ENCODE measurements around the gene FIGNL2.

FIGNL2 gene

DNA sequence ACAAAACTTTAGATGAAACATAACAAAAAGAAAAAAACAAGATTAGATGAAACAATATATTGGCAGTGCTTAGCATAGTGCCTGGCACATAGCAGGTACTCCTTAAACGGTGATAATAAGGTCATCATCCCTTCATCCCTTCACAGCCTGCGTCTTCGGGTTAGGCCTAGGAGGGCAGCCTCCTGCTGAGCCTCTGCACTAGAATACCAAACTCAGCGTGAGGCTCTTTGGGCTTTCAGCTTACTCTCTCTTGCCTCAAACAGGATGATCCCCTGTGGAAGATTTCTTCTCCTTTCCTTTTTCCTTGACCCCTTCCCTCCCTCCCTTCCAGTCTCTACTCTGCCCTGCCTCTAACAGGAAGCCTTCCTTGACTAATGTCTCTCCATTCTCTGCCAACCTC lies 14.4 kb upstream of the FIGNL2 start:
- in situ Hi-C loops (cut with HindIII; ENCODE audit: low sequenced_read_pairs): no loop called here

DNA sequence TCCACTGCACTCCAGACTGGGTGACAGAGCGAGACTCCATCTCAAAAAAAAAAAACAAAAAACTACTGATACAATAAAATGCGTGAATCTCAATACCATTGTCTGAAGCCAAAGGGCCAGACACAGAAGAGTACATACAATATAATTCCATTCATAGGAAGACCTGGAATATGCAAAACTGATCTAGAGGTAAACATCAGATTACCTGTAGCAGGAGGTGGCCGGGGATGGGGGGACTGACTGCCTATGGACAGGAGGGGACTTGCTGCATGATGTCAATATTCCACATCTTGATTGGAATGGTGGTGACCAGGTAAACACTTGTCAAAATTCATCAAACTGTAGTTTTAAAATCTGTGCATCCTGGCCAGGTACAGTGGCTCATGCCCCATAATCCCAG lies 12.5 kb upstream of the FIGNL2 start:
- in situ Hi-C loops (cut with HindIII; ENCODE audit: low sequenced_read_pairs): no loop called here

DNA sequence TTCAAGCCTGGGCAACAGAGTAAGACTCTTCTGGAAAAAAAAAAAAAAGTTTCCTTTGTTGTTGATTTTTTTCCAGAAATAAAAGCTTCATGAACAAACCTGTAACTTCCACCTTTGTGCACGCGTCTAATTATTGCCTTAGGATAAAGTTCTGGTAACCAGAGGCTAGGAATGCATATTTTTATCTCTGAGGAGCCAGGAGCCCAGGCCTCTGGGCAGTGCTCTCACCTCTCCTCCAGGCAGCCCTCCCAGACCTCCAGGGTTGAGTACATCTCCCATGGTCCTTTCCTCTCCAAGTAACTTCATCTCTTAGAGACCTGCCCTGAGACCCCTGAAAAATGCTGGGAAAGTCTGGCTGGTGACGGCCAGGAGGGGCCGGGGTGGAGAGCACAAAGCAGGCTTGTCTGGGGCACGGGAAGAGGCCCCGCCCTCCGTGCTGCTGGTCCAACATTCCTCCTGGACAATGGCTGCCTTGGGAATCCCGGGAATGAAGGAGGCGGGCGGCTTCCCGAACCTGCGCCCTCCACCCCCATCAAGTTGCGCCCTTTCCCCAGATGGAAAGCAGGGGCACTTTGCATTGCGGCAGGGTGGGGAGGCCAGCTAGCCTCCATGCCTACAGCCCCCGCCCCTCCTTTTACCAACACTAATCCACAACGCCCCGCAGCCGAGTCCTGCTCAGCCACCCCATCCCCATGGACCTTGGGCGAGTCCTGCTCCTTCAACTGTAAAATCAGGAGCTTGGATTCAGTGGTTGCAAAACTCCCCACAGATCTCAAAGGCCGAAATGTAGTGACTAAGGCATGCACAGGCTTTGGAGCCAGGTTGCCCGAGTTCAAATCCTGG lies 7.3 kb upstream of the FIGNL2 start:
- in situ Hi-C loops (cut with HindIII; ENCODE audit: low sequenced_read_pairs): loop anchor here (10.0 kb wide), 1 partner anchor 61 kb away; no protein-coding TSS in a partner anchor

DNA sequence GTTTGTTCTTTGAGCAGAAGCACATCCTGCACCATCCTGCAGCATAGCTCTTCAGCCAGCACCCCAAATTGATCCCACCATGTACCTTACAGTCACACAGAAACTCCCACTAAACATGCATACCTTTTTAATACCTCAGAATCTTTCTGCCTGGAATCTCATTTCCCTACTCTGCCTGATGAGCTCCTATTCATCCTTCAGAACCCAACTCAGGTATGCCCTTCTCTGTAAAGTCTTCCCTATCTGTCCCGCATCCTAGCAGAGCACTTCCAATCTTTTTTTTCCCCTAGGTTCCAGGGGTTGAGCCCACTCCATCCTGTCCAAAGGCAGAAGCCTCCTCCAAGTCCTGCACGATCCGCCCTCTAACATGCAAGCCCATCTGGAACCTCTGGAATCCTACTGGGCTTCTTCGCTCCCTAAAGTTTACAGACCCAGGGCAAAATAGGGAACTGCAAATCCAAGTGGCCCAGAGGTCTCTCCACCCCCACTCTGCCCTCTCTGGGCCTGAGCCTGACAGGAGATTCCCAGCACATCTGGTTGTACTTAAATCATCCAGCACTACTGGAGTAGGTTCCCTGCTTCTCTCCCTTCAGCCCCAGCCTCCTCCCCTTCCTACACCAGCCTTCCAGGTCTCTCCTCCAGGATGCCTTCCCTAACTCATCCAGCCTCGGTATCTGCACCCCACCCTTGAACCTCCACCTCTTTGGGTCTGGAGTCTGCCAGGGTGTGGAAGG lies 4.1 kb upstream of the FIGNL2 start:
- in situ Hi-C loops (cut with HindIII; ENCODE audit: low sequenced_read_pairs): loop anchor here (10.0 kb wide), 1 partner anchor 58 kb away; no protein-coding TSS in a partner anchor

DNA sequence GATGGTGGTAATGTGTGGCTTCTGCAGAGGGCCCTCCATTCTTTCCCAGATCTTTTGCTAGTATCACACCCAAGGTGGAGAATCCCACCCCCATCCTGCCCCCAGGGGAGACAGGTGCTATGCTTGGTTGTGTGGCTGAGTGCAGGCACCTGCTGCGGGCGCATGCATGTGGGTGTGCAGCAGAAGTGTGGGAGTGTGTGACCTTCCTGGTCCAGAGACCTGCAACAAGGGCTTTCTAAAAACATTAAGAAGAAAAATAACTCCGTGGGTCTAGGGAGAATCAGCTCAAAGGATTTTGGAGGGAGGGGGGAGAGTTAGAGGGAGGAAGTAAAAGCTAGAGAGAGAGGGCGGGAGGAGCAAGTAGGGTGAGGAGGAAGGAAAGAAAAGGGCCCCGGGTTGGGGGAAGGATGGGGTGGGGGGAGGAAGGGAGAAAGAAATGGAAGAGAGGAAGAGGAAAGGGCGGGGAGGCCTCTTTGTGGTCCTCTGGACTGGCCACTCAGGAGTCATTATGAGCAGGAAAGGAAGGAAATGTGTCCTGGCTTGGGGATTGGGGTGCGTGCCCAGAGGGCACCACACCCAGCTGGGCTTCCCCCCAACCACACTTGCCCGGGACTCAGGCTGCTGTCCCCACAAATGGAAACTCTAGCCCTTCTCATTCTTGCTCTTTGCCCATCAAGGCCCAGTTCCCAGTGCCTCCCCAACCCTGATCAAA lies 3.1 kb upstream of the FIGNL2 start:
- in situ Hi-C loops (cut with HindIII; ENCODE audit: low sequenced_read_pairs): loop anchor here (10.0 kb wide), 1 partner anchor 57 kb away; no protein-coding TSS in a partner anchor

DNA sequence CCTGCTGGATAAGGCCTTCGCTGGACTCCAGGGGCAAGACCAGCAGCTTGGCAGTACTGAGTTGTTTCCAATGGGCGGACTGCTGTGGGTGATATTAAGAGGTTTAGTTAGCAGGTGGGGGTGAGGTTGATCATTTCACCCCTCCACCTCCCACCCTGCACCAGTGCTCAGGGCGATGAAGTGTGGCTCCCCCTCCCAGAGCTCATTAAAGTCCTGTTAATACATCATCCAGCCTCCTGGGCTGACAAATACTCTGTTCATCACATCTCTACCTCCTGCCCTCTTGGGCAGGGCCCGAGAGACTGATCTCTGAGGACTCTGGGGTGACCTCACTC lies 2.4 kb upstream of the FIGNL2 start:
- in situ Hi-C loops (cut with HindIII; ENCODE audit: low sequenced_read_pairs): loop anchor here (10.0 kb wide), 1 partner anchor 56 kb away; no protein-coding TSS in a partner anchor

DNA sequence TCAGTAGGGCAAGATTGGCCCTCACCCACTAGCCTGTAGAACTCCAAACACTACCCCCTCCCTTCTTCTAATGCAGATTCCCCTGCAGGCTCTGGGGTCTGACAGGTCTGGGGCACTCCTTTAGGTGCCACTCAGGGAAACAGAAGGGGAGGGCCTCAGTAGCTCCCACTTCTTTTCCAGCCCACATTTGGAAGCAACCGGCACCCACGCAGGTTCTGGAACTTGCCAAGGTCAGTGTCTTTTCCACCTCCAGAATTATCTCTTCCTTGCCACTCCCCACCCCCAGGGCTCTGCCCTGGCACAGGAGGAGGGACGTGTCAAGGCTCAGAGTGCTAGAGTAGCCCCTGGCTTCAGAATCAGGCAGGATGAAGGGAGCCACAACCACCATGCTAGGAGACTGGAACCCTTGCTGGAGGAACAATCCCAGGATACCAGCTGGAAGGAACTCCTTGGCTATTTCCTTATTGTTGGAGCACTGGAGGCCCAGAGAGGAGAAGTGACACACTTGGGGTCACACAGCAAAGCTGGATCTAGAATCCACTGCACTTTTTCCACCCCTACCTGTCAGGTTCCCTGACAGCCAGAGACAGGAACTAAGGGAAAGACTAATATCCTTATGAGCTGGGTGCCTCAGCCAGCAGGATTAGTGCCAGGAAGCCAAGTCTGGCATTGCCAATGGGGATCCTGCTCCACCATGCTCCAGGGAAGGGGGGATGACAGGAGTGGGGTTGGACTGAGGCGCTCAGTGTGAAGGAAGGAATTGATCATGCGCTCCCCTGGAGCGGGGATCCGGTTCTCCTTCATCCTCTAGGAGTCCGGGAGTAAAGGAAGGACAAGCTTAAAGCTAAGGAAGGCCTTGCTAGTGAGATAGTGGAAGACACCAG lies 1.8 kb upstream of the FIGNL2 start:
- in situ Hi-C loops (cut with HindIII; ENCODE audit: low sequenced_read_pairs): loop anchor here (10.0 kb wide), 1 partner anchor 56 kb away; no protein-coding TSS in a partner anchor

DNA sequence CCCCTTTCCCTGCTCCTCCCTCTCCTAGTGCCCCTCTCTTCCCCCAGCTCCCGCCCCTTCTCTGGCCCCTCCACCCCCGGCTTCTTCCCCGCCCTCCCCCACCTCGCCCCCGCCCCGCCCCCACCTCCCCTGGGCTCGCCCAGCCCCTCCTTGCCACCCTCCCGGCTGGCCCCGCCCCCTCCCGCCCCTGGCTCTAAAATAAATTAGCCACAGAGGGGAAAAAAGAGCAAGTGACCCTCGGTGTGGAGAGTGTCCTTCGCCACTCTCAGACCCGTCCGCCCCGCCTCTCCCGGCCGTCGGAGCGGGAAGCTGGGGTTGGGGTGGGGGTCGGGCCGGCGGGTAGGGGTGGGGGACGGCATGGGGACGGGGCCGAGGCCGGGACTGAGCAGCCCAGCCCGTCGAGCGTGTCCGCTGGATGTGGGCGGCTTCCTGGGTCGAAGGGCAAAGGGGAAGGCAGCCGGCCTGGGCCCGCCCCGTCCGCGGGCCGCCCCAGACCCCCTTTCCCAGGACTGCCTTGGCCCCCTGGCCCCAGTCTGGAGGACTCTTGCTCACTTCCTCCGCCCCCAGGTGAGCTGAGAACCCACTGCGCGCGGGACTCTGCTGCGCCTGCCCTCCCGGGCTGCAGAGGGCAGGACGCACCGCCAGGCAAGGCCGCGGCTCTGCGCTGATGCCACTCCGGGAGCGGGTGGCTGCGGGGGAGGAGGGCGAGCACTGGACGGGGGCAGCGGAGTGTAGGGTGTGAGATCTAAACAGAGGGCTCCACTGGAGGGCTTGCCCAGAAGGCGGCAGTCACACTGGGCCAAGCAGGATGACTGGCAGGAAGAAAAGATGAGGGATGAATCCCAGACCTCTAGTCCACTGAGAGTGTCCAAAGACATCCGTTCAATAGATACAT lies 570 bp upstream of the FIGNL2 start:
- in situ Hi-C loops (cut with HindIII; ENCODE audit: low sequenced_read_pairs): no loop called here

DNA sequence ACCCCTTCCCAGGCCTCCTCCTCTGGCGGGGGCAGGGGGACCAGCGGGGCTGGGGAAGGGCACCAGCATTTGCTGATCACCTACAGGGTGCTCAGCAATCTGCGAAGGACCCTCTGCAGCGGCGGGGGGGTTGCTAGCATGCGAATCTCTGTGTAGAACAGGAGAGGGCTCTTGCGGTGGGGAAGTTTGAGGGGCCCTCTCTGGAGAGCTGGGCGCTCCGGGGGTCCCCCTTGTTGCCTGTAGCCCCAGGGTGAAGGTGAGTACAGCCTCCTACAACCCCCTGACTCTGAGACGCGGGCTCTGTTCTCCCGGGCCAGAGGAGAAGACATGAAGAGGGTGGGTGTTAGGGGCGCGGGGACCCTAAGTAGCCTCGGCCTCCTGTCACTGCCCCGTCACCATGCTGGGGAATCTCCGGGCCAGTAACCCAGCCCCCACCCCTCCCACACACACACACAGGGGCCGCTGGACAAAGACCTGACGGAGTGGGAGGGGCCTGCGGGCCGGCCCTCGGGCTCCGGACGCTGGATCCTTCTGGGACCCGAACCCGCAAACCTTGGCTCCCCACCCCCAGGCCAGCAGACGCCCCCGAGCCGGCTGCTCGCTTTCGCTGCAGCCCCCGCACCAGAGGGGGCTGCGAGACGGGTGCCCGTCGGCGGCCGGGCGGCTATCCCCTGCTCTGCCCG lies 734 bp downstream of the FIGNL2 start:
- in situ Hi-C loops (cut with HindIII; ENCODE audit: low sequenced_read_pairs): no loop called here

DNA sequence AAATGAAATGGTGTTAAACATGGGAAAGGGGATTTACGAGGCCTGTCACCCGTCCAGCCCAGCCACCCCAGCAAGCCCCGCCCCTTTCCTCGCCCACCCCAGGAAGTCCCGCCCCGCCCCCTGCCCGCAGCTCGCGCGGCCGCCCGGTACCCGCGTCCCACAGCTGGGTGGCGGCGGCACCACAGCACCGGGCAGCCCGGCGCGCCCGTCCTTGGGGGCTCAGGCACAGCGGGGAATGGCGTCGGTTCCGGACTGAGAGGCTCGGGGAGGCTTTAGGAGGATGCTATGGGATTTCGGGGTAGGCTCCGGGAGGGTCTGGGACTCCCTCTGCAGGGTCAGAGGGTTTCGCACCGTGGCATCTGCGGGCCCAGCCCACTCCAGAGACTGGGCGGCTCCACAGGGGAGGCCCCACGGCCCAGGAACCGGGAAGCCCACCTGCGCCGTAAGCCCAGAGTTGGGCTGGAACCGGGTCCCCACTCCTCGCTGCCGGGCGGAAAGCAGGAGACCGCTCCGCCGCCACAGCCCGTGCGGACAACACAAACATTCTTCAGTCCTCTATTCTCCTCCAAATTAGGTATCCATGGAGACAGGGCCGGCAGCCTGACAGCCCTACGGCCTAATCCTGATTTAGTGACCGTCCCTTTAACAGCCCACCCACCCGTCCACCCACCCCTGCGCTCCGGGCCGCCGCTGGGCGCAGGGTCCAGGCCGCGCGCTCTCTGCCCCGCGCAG lies 1.4 kb downstream of the FIGNL2 start:
- in situ Hi-C loops (cut with HindIII; ENCODE audit: low sequenced_read_pairs): no loop called here

DNA sequence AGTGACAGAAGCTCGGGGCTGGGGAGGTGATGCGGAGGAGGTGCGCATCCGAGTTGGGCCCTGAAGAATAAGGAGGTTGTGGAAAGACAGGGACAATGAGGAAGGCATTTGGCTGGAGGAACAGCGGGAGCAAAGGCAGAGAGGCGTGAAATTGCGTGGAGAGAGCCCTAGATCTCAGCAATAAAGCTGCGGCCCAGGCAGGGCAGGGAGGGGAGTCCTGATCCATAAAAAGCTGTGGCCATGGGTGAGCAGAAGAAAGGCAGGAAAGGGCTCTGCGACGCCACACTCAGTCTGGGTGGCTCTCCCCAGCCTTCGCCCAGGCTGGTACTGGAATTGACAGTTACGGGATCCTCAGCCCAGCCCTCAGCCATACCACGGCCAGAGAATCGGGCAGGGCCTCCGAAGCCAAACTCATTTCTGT lies 2.2 kb downstream of the FIGNL2 start:
- in situ Hi-C loops (cut with HindIII; ENCODE audit: low sequenced_read_pairs): no loop called here

DNA sequence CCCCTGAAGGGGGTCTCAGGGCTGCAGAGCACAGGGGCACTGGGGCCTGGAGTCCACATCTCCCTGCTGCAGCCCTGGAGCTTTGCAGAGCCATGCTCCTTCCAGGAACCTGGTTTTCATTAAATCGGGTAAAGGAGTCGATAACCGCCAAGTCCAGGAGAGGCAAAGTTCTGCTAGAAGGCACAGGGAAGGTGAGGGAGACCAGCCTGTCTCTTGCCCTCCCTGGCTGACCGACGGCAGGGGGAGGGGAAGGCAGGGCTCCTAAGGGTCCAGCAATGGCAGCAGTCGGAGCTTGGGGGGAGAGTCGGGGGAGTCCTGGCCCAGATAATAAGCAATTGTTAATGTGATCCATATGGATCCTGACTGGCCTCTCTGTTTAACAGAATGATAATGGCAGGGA lies 3.0 kb downstream of the FIGNL2 start:
- in situ Hi-C loops (cut with HindIII; ENCODE audit: low sequenced_read_pairs): no loop called here

DNA sequence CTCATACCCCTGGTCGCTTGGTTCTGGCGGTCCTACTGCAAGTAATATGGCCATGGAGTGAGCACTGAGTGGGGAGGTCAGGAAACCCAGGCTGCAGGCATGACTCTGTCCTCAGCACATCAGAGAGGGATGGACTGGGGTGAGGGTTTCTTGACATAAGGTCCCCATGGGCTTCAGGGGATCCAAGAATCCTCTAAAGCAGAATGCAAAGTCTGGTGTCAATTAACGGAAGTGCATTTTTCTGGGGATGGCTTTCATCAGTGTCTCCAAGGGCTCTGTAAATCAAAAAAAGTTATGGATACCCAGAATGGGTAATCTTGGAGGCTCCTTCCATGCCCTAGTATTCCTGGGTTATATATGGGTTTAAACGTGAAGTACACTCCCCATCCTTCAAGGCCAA lies 3.7 kb downstream of the FIGNL2 start:
- in situ Hi-C loops (cut with HindIII; ENCODE audit: low sequenced_read_pairs): no loop called here

DNA sequence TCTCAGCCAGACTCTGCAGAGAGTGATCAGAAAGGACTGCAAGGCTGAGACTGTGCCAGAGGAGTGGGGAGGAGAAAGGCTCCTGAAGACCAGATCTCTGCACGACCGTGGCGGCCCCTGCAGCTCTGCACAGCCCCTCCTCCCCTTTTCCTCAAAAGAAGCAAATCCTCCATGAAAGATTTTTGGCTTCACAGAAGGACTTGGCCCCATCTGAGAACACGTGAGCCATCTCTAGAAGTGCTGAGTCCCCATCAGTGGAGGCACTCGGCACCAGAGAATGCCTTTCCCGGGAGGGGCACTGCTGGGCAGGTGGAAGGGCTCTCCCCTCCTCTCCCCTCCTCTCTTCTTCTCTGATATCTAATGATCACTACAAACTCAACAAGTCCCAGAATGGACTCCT lies 6.8 kb downstream of the FIGNL2 start:
- in situ Hi-C loops (cut with HindIII; ENCODE audit: low sequenced_read_pairs): no loop called here

DNA sequence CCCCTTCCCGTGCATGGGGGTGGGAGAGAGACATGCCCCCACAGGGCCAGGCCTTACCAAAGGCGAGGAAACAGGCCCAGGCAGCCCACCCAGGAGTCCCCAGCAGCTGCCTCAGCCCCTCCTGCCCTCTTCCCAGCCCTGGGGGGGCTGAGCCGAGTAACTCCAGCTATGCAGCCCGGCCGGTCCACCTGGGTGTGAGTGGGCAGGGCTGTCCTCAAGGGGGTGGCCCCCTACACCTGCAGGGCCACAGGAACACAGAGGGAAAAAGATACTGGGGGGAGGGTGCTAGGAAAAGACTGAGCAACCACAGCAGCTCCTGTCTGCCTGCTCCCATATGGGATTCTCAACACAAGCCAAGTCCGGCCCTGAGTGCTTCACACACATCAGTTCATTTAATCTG lies 7.6 kb downstream of the FIGNL2 start:
- in situ Hi-C loops (cut with HindIII; ENCODE audit: low sequenced_read_pairs): no loop called here

DNA sequence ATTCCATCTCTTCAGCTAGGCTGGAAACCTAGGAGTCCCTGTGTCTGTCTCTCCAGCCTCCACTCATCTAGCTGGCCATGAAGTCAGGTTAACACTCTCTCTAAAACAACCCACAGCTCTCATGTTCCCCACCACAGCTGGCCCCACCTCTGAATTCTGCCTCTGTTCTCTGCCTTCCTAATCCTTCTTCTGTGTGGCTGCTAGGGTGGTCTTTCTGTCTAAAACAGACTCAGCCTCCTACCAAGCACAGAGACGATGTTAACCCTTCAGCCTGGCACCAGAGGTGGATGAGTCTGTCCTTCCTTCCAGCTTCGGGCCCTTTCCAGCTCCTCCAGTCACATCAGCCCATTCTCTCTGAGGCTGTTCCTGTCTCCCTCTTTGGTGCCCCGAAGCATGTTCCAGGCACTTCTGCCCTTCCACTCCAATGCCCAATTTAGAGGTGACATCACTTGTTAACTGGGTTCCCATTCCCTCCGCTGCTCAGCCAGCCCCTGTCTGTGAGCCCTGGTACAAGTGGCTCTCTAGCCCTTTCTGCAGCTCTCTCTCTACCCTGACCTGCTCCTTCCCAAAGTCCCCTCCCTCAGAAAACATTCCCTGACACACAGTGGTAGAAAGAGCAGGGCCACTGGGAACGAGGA lies 9.1 kb downstream of the FIGNL2 start:
- in situ Hi-C loops (cut with HindIII; ENCODE audit: low sequenced_read_pairs): no loop called here

DNA sequence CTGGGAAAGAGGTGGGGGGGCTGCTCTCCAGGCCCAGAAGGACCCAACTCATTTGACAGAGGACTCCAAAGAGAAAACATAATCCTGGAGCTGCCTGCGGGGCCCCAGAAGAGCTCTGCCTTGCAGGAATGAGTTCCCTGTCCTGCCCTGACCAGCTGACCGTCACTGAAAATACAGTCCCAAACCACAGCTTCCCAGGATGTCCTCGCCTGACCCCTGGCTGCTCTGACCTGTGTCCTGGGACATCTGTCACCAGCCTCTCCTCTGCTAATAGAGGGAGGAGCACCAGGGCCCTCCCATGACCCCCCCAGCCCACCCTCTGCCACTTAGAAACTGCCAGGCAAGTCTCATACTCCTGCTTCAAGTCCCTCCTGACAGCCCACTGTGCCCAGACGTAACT lies 9.8 kb downstream of the FIGNL2 start:
- in situ Hi-C loops (cut with HindIII; ENCODE audit: low sequenced_read_pairs): no loop called here

DNA sequence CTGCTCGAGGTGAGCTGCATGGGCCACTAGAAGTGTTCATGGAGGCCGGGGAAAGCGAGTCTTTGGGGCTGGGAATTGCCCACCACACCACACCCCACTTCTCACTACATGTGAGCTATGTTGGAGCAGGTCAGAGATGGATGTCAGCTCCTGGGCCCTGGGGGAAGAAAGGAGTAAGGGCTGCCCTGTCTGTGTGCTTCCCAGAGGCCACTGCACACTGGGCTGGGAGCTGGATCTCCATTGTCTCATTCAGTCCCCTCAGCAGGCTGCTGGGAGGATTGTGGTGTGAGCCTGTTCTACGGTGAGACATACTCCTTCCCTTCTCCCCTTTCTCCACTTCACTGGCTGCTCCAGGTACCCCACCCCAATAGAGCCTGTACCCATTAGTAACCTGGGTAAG lies 10.5 kb downstream of the FIGNL2 start:
- in situ Hi-C loops (cut with HindIII; ENCODE audit: low sequenced_read_pairs): no loop called here

Data from DLD1 (cell line).